Astrocyte (in vitro differentiated cells and primary cell): Measurements from ENCODE around the gene RPH3AL.

ENCODE experiments used
- EZH2 ChIP-seq: IDR thresholded peaks from 2 replicates; pipeline ENCODE4 v1.6.1; 2012; ENCODE audit warnings: mild to moderate bottlenecking, low read length, inconsistent platforms; ENCODE audit not compliant: insufficient read depth
- TF ChIP-seq, protein P1 (sequence below): IDR thresholded peaks from 2 replicates; pipeline ENCODE4 v1.5.1; 2011; ENCODE audit warnings: low read depth, mild to moderate bottlenecking, inconsistent platforms, low read length, moderate library complexity; ENCODE audit not compliant: insufficient read depth

DNA sequence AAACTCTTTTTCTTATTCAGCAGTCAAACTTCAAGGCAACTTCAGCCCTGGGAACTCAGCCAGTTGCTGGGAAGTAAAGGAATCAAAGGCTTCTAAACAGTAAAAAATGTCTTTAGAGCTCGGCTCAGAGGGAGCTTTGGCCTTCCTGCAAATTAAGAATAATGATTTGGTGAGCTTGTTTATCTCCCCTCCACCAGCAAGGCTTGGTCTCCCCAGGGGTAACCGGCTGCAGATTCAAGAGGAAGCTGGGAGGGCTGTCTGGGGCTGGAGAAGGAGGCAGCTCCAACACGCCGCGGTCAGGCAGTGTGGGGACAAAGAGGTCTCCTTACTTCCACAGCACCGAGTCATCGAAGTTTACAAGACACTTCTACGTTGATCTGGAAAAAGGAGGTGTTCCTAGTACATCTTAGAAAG, 153.4 kb downstream of the RPH3AL start:
- TF ChIP-seq, protein P1, sequence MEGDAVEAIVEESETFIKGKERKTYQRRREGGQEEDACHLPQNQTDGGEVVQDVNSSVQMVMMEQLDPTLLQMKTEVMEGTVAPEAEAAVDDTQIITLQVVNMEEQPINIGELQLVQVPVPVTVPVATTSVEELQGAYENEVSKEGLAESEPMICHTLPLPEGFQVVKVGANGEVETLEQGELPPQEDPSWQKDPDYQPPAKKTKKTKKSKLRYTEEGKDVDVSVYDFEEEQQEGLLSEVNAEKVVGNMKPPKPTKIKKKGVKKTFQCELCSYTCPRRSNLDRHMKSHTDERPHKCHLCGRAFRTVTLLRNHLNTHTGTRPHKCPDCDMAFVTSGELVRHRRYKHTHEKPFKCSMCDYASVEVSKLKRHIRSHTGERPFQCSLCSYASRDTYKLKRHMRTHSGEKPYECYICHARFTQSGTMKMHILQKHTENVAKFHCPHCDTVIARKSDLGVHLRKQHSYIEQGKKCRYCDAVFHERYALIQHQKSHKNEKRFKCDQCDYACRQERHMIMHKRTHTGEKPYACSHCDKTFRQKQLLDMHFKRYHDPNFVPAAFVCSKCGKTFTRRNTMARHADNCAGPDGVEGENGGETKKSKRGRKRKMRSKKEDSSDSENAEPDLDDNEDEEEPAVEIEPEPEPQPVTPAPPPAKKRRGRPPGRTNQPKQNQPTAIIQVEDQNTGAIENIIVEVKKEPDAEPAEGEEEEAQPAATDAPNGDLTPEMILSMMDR, result no peak
- no peak for TF ChIP-seq EZH2
